PC-3 (cell line): ENCODE data around the gene ANKH. TPM values are rescaled to one million over a fixed set of nuclear protein-coding genes. Genes with fewer than 3 reads are reported as not detected.

Experiments
- ATAC-seq: fragments of 200-7000 bp; cut with Tn5 transposase; 2 replicates; pipeline ENCODE4 v1.9.1; 2020; ENCODE audit warnings: mild to moderate bottlenecking, moderate library complexity
- BruUV-seq: library from RNA; stranded (reverse); fragments of 400-500 nt; replicated peaks from 2 replicates; lab custom pipeline; 2021; lab: Mats Ljungman, UMichigan
- CTCF ChIA-PET: fragments of 300-600 bp; sonication (Branson Sonifier 250); formaldehyde crosslinking; loops from one replicate; lab custom pipeline; 2022; ENCODE audit warnings: antibody characterized with exemption; lab: Charles Lee
- POLR2A ChIA-PET: fragments of 300-600 bp; sonication (Branson Sonifier 250); formaldehyde crosslinking; loops from one replicate; lab custom pipeline; 2022; ENCODE audit warnings: antibody characterized with exemption; ENCODE audit not compliant: unreplicated experiment; lab: Charles Lee
- DNase-seq: peaks from one replicate; pipeline ENCODE4 v3.0.0-alpha.2; 2015
- H2AFZ ChIP-seq: fragments of 300-600 bp; sonication (generic); 2 replicates; pipeline ENCODE4 v1.6.0; 2016; ENCODE audit warnings: antibody characterized with exemption, low read length
- H3F3A ChIP-seq: fragments of 300-600 bp; sonication (generic); one replicate; pipeline ENCODE4 v1.6.0; 2017; ENCODE audit warnings: antibody characterized with exemption, low read length, control low read depth, mild to moderate bottlenecking; ENCODE audit not compliant: unreplicated experiment
- H3K27ac ChIP-seq: fragments of 300-600 bp; sonication (generic); 2 replicates; pipeline ENCODE4 v1.5.1; 2016; ENCODE audit warnings: mild to moderate bottlenecking, low read length
- H3K27me3 ChIP-seq: fragments of 300-600 bp; sonication (generic); 2 replicates; pipeline ENCODE4 v1.6.1; 2016; ENCODE audit warnings: low read length, mixed read lengths
- H3K36me3 ChIP-seq: fragments of 300-600 bp; sonication (generic); 2 replicates; pipeline ENCODE4 v1.6.1; 2016; ENCODE audit warnings: low read depth, mixed run types, low read length, mixed read lengths
- H3K4me1 ChIP-seq: fragments of 300-600 bp; sonication (generic); 2 replicates; pipeline ENCODE4 v1.5.1; 2016; ENCODE audit warnings: low read length; ENCODE audit not compliant: insufficient read depth
- H3K4me2 ChIP-seq: fragments of 300-600 bp; sonication (generic); 2 replicates; pipeline ENCODE4 v1.6.0; 2016; ENCODE audit warnings: low read length
- H3K4me3 ChIP-seq: fragments of 300-600 bp; sonication (generic); 2 replicates; pipeline ENCODE4 v1.5.1; 2016; ENCODE audit warnings: mild to moderate bottlenecking, low read length, mixed read lengths
- H3K79me2 ChIP-seq: fragments of 300-600 bp; sonication (generic); 2 replicates; pipeline ENCODE4 v1.6.1; 2017; ENCODE audit warnings: low read length, mixed read lengths
- H3K9ac ChIP-seq: fragments of 300-600 bp; sonication (generic); 2 replicates; pipeline ENCODE4 v1.6.0; 2016; ENCODE audit warnings: mild to moderate bottlenecking, low read length
- H3K9me2 ChIP-seq: fragments of 300-600 bp; sonication (generic); replicated peaks from 2 replicates; pipeline ENCODE4 v1.6.1; 2016; ENCODE audit warnings: mixed run types, low read length, mixed read lengths
- H3K9me3 ChIP-seq: fragments of 300-600 bp; sonication (generic); 2 replicates; pipeline ENCODE4 v1.6.1; 2016; ENCODE audit warnings: low read length, mixed read lengths
- H4K20me1 ChIP-seq: fragments of 300-600 bp; sonication (generic); 2 replicates; pipeline ENCODE4 v1.6.1; 2016; ENCODE audit warnings: low read length, mixed read lengths
- CTCF ChIP-seq: fragments of 300-600 bp; sonication (generic); conservative IDR thresholded peaks from 2 replicates; pipeline ENCODE4 v1.5.1; 2017; ENCODE audit warnings: antibody characterized with exemption, low read depth, mild to moderate bottlenecking, low read length
- EZH2 ChIP-seq: fragments of 300-600 bp; sonication (generic); IDR thresholded peaks from one replicate; pipeline ENCODE4 v1.6.1; 2017; ENCODE audit warnings: antibody characterized with exemption, mild to moderate bottlenecking, low read length; ENCODE audit not compliant: unreplicated experiment
- EZH2phosphoT487 ChIP-seq: fragments of 300-600 bp; sonication (generic); IDR thresholded peaks from 2 replicates; pipeline ENCODE4 v1.6.1; 2018; ENCODE audit warnings: mild to moderate bottlenecking, antibody characterized with exemption, low read length, borderline replicate concordance
- intact Hi-C: fragments of 100-400 bp; cut with micrococcal nuclease; formaldehyde crosslinking; loops from 2 replicates; pipeline ENCODE4 v1.9.0; 2023
- total RNA-seq: library from RNA; depleted of rRNA; stranded (reverse); fragments of >200 nt; gene quantifications from 2 replicates; pipeline ENCODE4 v1.2.3, GENCODE V29; 2014

The ANKH gene
- total RNA-seq, 1 experiment from 2014 or later, result 11.6 TPM

- BruUV-seq, result no TSS peak
- intact Hi-C loops, result loop anchor here (10.0 kb wide), 1 partner anchor 49 kb away; no protein-coding TSS in a partner anchor
- POLR2A ChIA-PET, result no interaction called here
Measured at GRCh38 chr5:14864181-14864812, 7.3 kb downstream of the ANKH start.

GRCh38 chr5:14863105-14863504 is 8.5 kb downstream of the ANKH start:
- Histone ChIP-seq H3K79me2 (no peaks in the 10 kb centered on the region), H3K36me3 (no peaks in the 10 kb centered on the region), H3K27me3 (no peaks in the 10 kb centered on the region), H3K4me2 (no peak overlapping the region), H2AFZ (no peak overlapping the region), H3K27ac (no peak overlapping the region), H3K9me3 (no peaks in the 10 kb centered on the region), H3K9me2 (no peaks in the 10 kb centered on the region), H3F3A (no peaks in the 10 kb centered on the region), H3K4me1 (peaks cover 16% of the 10 kb centered on the region), H4K20me1 (no peaks in the 10 kb centered on the region), H3K9ac (no peak overlapping the region), H3K4me3 (no peak overlapping the region)
- DNase-seq (no peak), ATAC-seq (no peak)
- TF ChIP-seq EZH2phosphoT487 (no peak), EZH2 (no peak)
- intact Hi-C loops, result loop anchor here (10.0 kb wide), 1 partner anchor 48 kb away; no protein-coding TSS in a partner anchor
- no TSS peak for BruUV-seq
- CTCF ChIA-PET, result no interaction called here
- POLR2A ChIA-PET, result no interaction called here

More at GRCh38 chr5:14864181-14864812, 7.3 kb downstream of the ANKH start:
- peak; percentile 92 for ATAC-seq
- peaks cover 19% of the 10 kb centered on the region for H3K4me1 ChIP-seq
- no peak overlapping the region for H3K4me3 ChIP-seq
- no peaks in the 10 kb centered on the region for H3K9me2 ChIP-seq
- H3K27ac ChIP-seq, result peak overlapping the region; percentile 45
- H3K9me3 ChIP-seq, result no peaks in the 10 kb centered on the region
- peak overlapping the region; percentile 9 for H3K4me2 ChIP-seq
- H3K9ac ChIP-seq, result no peak overlapping the region
- no peaks in the 10 kb centered on the region for H3F3A ChIP-seq
- CTCF ChIA-PET, result no interaction called here
- TF ChIP-seq EZH2phosphoT487 (no peak), CTCF (no peak), EZH2 (no peak)
- no peak overlapping the region for H2AFZ ChIP-seq
- H3K79me2 ChIP-seq, result no peaks in the 10 kb centered on the region
- H3K27me3 ChIP-seq, result peaks cover 7% of the 10 kb centered on the region; the same call in 1 of the 2 replicates
- no peaks in the 10 kb centered on the region for H3K36me3 ChIP-seq
- H4K20me1 ChIP-seq, result no peaks in the 10 kb centered on the region
- DNase-seq, result peak; percentile 84

- Histone ChIP-seq H2AFZ (no peak overlapping the region), H3K27me3 (no peaks in the 10 kb centered on the region), H3F3A (no peaks in the 10 kb centered on the region), H3K4me3 (no peak overlapping the region), H3K9me3 (no peaks in the 10 kb centered on the region), H3K9ac (no peak overlapping the region), H3K79me2 (no peaks in the 10 kb centered on the region), H3K4me2 (no peak overlapping the region), H3K36me3 (no peaks in the 10 kb centered on the region), H4K20me1 (no peaks in the 10 kb centered on the region), H3K9me2 (no peaks in the 10 kb centered on the region), H3K4me1 (peaks cover 16% of the 10 kb centered on the region), H3K27ac (no peak overlapping the region)
- no peak for DNase-seq
- TF ChIP-seq EZH2phosphoT487 (no peak), CTCF (no peak), EZH2 (no peak)
- POLR2A ChIA-PET, result no interaction called here
- BruUV-seq, result no TSS peak
- intact Hi-C loops, result loop anchor here (10.0 kb wide), 1 partner anchor 46 kb away; no protein-coding TSS in a partner anchor
- no peak for ATAC-seq
- CTCF ChIA-PET, result no interaction called here
Measured at GRCh38 chr5:14861123-14861765, 10.3 kb downstream of the ANKH start.
